Uterus (tissue), 2 donors: ENCODE data around the gene CCDC69.

Source experiments
- CTCF ChIP-seq, 4 experiments: fragments of 200-600 bp in 2 of 4; fragments of 450-650 bp in 2 of 4; sonication (generic) in 2 of 4; IDR thresholded peaks; one replicate each; pipeline ENCODE4 v1.5.1; 2016 to 2019; ENCODE audit warnings: antibody characterized with exemption in 4 of 4, mild to moderate bottlenecking in 2 of 4, moderate library complexity in 1 of 4
- POLR2A ChIP-seq, 2 donors: fragments of 450-650 bp; IDR thresholded peaks; one replicate each; pipeline ENCODE4 v1.6.1; 2016; ENCODE audit warnings: antibody characterized with exemption in 2 of 2, mild to moderate bottlenecking in 1 of 2, moderate library complexity in 1 of 2

- TF ChIP-seq CTCF (IDR thresholded peaks at IDR 0.05) = no peak
- no peak for TF ChIP-seq POLR2A (IDR thresholded peaks at IDR 0.05)
Measured at GRCh38 chr5:151251621-151252020, 27.7 kb upstream of the CCDC69 start.
